ENCODE measurements around the gene HDAC4.

Gene HDAC4

GRCh38 chr2:239295377-239296019, 105.3 kb downstream of the HDAC4 start:
- no peak for DNase-seq (ENCODE audit: low read depth)

- DNase-seq (ENCODE audit: low read depth), result no peak
Measured at GRCh38 chr2:239294571-239295054, 106.2 kb downstream of the HDAC4 start.

GRCh38 chr2:239293775-239294430, 106.9 kb downstream of the HDAC4 start:
- peak; percentile 55 for DNase-seq (ENCODE audit: low read depth)

- no peak for DNase-seq (ENCODE audit: low read depth)
Measured at GRCh38 chr2:239292959-239293774, 107.7 kb downstream of the HDAC4 start.

GRCh38 chr2:239292531-239292930, 108.3 kb downstream of the HDAC4 start:
- DNase-seq (ENCODE audit: low read depth), result no peak

GRCh38 chr2:239291475-239292350, 109.1 kb downstream of the HDAC4 start:
- DNase-seq (ENCODE audit: low read depth), result no peak

GRCh38 chr2:239290618-239291474, 110.0 kb downstream of the HDAC4 start:
- no peak for DNase-seq (ENCODE audit: low read depth)

GRCh38 chr2:239289545-239289944, 111.3 kb downstream of the HDAC4 start:
- no peak for DNase-seq (ENCODE audit: low read depth)

GRCh38 chr2:239288951-239289511, 111.8 kb downstream of the HDAC4 start:
- no peak for DNase-seq (ENCODE audit: low read depth)

GRCh38 chr2:239288237-239288636, 112.6 kb downstream of the HDAC4 start:
- DNase-seq (ENCODE audit: low read depth), result no peak

GRCh38 chr2:239287461-239287860, 113.4 kb downstream of the HDAC4 start:
- DNase-seq (ENCODE audit: low read depth), result no peak

GRCh38 chr2:239286901-239287300, 113.9 kb downstream of the HDAC4 start:
- no peak for DNase-seq (ENCODE audit: low read depth)

- no peak for DNase-seq (ENCODE audit: low read depth)
Measured at GRCh38 chr2:239285932-239286230, 114.9 kb downstream of the HDAC4 start.

- no peak for DNase-seq (ENCODE audit: low read depth)
Measured at GRCh38 chr2:239285071-239285931, 115.5 kb downstream of the HDAC4 start.

- DNase-seq (ENCODE audit: low read depth), result no peak
Measured at GRCh38 chr2:239283961-239284795, 116.6 kb downstream of the HDAC4 start.

- DNase-seq (ENCODE audit: low read depth), result no peak
Measured at GRCh38 chr2:239283288-239283945, 117.4 kb downstream of the HDAC4 start.

GRCh38 chr2:239282448-239283287, 118.2 kb downstream of the HDAC4 start:
- no peak for DNase-seq (ENCODE audit: low read depth)
